ENCODE measurements around the gene PSMD5.

Gene PSMD5

DNA sequence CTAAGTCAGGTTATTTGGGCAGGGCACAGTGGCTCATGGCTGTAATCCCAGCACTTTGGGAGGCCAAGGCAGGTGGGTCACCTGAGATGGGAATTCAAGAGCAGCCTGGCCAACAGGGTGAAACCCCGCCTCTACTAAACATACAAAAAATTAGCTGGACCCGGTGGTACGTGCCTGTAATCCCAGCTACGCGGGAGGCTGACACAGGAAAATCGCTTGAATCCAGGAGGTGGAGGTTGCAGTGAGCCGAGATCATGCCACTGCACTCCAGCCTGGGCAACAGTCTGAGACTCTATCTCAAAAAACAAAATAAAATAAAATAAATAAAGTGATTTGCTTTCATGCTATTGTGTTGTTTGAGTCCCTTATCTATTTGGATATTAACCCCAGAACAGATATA lies 41.3 kb downstream of the PSMD5 start:
- DNase-seq: no peak

DNA sequence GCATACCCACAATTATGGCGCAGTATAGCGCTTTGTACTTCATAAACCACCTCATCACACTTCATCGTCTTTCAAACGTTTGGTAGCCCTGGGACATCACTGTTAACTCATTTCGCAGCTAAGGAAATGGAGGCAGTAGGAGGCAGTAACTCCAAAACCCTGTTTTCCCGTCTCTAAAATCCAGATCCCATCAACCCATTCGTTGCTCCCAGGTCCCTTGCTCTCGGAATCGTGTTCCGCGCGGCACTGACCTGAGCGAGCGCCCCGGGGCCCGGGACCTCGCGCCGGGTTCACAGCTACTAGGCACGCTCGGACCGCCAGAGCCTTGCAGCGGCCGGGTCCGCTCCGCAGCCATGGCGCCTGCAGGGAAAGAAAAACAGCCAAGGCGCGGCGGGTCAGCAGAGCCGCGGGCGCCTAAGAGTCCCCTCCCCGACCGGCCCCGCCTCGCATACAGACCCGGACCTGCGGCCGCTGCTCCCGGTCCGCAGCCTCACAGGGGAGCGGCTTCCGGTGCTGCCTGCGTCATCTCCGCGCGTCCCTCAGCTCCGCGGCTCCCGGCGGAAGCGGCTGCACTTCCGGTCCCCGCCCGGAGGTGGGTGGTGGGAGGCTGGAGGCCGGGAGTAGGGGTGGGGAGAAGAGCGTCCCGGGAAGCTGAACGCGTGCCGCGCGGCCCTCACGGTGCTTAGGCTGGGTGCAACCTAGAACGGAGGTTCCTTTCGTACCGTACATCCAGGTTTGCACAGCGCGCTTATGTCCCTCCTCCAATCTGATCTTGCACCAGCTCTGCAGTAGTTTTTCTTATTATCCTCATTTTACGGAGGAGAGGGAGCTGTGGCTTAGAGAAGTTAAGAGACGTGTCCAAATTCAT lies 49.6 kb downstream of the PSMD5 start, which contains the start of gene FBXW2:
TSS of gene FBXW2 (minus strand) at position 519 of the 868 bp plus-strand sequence. CDS start 5,158 bp downstream, outside the sequence.
- DNase-seq: peak; percentile 89 to 90

DNA sequence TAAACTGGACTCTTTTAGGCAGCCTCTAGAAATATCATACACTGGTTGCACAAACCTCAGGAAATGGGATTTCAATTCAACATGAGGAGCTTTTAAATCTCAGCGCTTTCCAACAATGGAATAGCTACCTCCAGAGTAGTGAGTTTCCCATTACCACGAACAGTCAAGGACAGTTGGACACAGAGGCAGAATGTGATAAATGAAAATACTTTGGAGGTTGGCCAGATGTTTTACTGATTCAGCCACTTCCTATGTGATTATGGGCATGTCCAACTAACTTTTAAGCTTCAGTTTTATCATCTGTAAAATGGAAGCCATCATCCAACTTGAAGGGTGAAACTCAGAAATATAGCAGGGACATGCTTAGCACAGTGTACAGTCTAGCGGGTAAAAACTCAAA lies 51.6 kb downstream of the PSMD5 start:
- no peak for DNase-seq

DNA sequence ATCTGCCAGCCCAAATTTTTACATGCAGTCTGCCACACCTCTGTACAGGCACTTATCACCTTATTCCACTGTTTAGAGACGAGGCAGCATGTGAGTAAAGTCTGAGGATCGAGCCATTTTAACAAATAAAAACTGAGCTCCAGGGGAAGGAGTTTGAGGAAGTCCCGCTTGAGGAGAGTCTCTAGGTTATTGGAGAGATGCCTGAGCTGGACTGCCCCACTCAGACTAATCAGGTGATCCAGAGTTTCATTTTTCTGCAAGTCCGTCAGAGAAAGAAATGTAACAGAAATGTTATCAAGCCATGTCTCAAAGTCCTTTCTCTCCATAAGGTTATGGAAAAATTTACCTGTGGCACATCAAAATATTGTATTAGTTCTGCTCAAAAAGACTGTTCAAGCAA lies 54.8 kb downstream of the PSMD5 start:
- no peak for DNase-seq

DNA sequence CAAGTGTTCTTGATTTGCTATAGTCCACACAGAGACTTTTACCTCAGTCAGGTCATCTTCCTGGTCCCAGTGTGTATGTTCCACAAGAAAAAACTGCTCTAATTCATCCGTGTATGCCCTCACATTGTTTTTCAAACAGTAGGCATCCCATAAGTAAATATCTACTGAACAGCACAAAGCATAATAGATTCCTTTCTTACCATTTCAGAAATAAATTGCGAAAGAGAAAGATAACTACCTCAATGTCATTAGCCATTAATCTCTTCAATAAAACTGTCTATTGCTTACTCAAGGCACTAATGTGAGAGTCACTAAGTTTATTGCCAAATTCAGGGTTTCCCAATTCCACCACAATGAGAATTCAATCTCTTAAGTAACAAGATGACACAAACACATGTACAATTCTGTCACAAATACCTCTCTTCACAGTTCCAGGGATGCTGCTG lies 59.1 kb downstream of the PSMD5 start:
- peak; percentile 93 to 98 for DNase-seq

DNA sequence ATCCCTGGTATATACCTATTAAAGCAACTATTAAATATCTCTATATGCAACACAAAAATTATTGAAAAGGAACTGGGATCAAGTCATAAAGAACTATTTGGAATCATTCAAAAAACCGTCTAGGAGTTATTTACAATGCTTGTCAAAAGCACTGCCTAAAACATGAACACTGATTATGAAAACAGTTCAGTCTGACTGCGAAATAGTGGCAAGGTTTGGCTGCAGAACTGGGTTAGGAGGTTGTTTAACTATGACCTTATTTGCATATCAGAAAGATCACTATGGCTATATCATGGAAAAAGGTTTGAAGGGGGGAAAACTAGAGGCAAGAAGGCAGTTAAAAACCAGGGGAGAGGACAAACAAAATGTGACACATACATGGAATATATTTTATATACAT lies 61.5 kb downstream of the PSMD5 start:
- DNase-seq: no peak

DNA sequence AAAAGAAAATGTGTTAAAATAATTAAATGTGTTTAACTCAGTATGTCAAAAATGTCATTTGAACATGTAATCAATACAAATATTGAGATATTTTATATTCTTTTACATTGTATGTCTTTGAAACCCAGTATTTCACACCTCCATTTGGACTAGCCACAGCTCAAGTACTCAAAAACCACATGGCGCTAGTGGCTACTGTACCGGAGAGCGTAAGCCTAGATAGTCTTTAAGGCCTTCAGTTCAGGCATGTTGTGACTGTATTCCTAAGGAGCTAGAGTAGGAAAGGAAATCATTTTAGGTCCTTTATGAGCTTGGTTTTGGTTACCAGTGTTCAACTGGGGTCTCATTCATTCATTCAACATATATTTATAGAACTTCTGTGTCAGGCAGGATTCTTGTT lies 62.4 kb downstream of the PSMD5 start:
- DNase-seq: no peak

DNA sequence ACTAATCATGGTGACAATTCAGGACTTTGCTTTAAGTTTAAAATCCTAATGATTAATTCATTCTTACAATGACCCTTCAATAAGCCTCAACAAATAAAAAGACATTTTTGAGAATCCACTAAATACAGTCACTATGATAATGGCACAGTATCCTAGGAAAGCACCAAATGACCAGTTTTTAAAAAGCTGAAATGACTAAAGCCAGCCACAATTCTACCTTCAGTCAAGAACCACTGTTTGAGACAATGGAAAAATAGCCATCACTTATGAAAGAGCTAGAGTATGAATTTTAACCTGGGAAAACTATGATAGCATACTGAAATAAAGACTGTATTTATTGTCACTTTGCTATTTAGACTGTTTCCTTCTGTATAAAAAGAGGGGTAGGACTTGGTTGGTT lies 63.5 kb downstream of the PSMD5 start:
- DNase-seq: no peak

DNA sequence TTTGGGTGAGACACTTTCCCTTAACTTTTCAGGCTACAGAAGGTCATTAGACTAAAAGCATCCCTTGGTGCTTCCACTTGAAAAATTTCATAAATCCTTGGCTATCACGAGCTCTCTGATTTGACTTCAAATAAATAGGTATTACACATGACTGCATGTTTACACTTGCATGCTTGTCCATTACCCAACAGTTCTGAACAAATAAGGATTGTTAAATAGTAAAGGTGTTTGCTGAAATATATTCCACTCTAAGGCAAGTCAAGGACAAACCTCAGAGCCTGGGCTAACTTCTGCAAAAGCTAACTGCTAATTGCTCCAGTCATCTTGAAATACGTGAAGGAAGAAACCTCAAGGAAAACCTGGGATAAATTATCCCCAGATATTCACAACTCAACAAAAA lies 64.0 kb downstream of the PSMD5 start:
- no peak for DNase-seq

DNA sequence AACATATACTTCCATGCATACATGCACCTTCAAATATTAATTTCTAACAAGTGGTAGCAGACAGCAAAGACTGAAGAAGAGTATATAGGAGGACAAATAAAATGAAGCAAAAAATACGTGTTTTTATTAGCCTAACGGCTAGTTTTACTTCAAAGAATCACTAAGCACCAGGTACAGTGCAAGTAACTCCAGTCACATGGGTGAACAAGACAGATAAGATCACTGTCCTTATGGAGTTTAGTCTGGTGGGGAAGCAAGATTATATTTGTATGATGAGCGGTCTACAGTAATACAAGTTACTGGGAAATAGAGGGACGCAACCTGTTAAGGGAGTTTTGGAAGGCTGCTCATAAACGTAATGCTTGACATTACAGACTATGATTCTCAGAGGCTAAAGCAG lies 65.5 kb downstream of the PSMD5 start:
- no peak for DNase-seq

DNA sequence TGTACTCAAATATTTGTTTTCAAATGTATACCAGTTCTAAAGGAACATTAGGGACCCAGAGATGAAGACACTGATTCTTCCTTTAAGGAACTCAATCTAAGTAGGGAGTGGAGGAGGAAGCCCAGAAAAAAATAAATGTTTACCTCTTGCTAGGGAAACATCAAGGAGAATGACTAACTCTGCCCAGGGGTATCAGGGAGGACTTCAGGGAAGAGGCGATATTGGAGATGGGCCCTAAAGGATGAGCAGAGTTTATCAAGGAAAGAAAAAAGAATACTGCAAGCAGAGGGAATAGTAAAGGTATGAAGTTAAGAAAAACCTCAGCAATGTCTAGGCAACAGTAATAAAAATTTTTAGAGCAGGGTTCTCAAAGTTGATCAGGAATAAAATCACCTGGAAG lies 65.9 kb downstream of the PSMD5 start:
- DNase-seq: no peak

DNA sequence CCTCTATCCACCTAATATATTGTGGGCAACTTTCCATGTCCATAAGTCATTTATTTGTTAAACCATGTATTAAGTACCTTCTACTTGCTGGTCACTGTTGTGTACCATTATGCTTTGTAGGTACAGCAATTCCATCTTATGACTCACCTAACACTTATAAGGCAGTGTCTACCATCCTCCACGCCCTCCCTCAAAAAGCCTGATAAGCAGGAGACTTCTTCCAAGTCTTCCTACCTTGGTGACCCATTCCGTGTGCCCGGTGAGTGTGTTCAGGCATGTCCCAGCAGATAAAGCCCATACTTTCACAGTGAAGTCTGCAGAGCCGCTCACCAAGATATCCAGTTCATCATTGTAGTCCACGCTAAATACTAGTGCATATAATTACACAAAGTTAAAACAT lies 66.9 kb downstream of the PSMD5 start:
- no peak for DNase-seq

DNA sequence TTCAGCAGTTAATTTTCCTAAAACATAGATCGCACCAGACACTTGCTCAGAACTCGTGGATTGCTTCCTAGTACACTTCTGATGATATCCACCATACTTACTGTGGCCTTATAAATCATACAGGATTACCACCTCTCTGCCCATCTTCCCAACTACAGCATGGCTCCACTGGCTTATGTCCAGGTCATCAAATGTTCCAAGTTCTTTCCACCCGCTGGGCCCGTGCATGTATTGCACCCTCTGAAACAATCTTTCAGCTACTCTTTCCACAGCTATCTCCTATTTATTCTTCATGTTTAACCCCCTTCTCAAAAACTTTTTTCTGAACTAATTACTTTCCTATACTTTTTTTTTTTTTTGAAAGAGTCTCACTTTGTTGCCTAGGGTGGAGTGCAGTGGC lies 68.0 kb downstream of the PSMD5 start:
- DNase-seq: no peak

DNA sequence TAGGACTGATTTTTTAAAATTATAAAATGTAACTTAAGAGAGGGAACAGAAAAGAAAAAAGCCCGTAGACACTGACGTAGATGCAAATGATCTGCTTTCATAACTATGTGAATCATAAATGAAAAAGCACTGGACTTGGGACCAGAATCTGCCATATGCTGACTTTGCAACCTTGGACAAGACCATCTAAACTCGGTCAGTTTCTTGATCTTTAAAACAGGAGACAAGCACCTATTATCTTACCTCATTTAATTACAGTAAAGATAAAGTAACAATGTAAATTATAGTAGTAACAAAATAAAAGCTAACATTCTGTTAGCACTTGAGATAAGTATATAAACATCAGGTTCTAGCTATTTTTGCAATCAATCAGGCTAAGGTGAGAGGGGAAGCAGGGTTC lies 69.5 kb downstream of the PSMD5 start:
- no peak for DNase-seq

DNA sequence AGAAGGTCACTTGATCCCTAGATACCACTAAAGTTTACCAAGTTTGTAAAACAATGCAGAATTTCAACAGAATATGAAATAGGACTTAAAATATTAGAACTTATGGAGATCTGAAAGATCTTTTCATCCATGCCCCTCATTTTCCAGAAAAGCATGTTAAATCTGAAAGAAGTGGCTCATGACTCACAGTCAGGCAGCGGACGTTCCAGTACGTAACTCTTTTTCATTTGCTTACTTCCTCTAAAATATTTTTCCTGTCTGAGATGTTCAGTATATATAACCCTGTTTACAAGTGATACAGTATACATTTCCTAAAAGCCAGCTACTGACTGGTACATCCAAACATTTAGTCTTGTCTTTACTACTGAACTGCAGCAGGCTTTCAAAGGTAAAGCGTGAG lies 71.8 kb downstream of the PSMD5 start:
- DNase-seq: peak; percentile 62 to 67

DNA sequence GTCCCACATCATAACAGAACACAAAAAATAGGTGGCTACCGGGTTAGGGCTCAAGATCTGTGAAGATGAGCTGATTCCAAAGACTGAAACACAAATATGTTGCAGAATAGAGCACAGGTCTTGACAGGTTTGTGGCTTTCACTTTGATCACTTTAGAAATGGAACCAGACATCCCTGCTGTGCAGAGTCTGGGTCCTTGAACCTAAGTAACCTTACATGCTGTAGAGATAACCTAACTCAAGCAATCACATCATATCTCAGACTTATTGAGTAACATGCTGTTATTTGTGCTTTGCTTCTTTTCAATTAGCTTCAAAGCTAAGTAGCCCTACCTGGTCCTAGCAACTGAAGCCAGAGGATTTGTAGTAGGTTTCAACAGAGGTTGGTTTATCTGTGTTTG lies 73.8 kb downstream of the PSMD5 start:
- no peak for DNase-seq

DNA sequence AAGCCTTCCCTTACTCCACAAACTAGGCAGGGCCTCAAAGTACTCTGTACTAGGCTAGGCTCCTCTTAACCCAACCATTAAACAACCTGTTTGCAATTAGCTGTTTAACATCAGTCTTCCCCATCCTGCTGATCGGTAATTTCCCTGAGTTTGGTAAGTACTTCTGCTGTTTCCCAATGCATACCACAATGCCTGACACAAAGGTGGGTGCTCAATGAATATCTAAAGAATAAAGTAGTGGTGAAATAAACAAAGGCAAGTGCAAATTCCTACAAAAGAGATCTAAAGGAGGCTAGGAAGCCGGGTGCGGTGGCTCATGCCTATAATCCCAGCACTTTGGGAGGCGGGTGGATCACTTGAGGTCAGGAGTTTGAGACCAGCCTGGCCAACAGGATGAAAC lies 74.5 kb downstream of the PSMD5 start:
- DNase-seq: no peak

DNA sequence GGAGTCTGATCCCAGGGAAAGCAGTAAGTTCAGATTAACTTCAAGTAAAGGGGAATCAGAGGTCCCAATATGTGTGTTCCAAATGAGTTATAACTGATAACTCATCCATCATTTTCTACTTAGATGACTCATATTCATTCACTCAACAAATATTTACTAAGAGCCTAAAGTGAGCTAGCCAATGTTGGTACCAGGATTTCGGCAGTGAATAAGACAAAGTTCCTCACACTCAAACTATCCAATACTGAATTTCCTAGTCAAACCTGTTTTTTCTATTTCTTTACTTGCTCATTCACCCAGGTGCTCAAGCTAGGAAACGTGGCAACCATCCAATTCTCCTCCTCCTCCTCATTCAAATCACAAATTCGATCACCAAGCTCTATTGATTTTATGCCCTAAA lies 75.3 kb downstream of the PSMD5 start:
- DNase-seq: no peak

Measured in inflammatory macrophage treated with lipopolysaccharide for 1 hour (primary cell).